B cell (primary cell): ENCODE measurements around the gene WDR83. TPM values are rescaled to one million over a fixed set of nuclear protein-coding genes. Genes with fewer than 3 reads are reported as not detected.

ENCODE experiments used
- ATAC-seq: fragments of 200-7000 bp; cut with Tn5 transposase; one replicate; pipeline ENCODE4 v1.10.0; 2021; ENCODE audit warnings: low read depth, mild to moderate bottlenecking, moderate number of reproducible peaks, moderate library complexity
- CTCF ChIA-PET: fragments of 350-600 bp; sonication (Branson Sonifier 250); formaldehyde crosslinking; loops from one replicate; lab custom pipeline; 2021; ENCODE audit warnings: antibody characterized with exemption, inconsistent platforms; lab: Charles Lee
- POLR2A ChIA-PET: fragments of 350-600 bp; sonication (Branson Sonifier 250); formaldehyde crosslinking; loops from one replicate; lab custom pipeline; 2021; ENCODE audit warnings: antibody characterized with exemption; lab: Charles Lee
- DNase-seq: peaks from one replicate; pipeline ENCODE4 v3.0.0; 2013
- H2AFZ ChIP-seq: 2 replicates; pipeline ENCODE4 v1.6.1; 2012; ENCODE audit warnings: mild to moderate bottlenecking, low read depth, low read length; ENCODE audit not compliant: insufficient read depth, poor library complexity, severe bottlenecking
- H3K27ac ChIP-seq, 2 donors: 1 replicate in 1 of 2; 2 replicates in 1 of 2; pipeline ENCODE4 v1.5.1; 2012 to 2013; ENCODE audit warnings: low read length in 2 of 2, mild to moderate bottlenecking in 2 of 2, moderate library complexity in 1 of 2
- H3K27me3 ChIP-seq, 4 experiments: fragments of 200-600 bp in 1 of 4; sonication (generic) in 1 of 4; replicated peaks in 1 of 4; 1 replicate in 2 of 4; 2 replicates in 2 of 4; pipeline versions ENCODE4 v1.6.1 to v1.7.0; 2013 to 2016; ENCODE audit warnings: low read length in 3 of 4, mild to moderate bottlenecking in 2 of 4, mixed read lengths in 1 of 4, moderate library complexity in 1 of 4; ENCODE audit not compliant: insufficient read depth in 4 of 4, control insufficient read depth in 3 of 4; ENCODE audit errors: control extremely low read depth in 1 of 4
- H3K36me3 ChIP-seq, 2 experiments: replicated peaks in 1 of 2; 1 replicate in 1 of 2; 2 replicates in 1 of 2; pipeline versions ENCODE4 v1.6.1 to v1.7.1; 2013; ENCODE audit warnings: low read length in 1 of 2; ENCODE audit not compliant: insufficient read depth in 2 of 2, control insufficient read depth in 1 of 2; ENCODE audit errors: control extremely low read depth in 1 of 2, extremely low read depth in 1 of 2
- H3K4me1 ChIP-seq, 2 donors: fragments of 200-600 bp in 1 of 2; sonication (generic) in 1 of 2; 1 replicate in 1 of 2; 2 replicates in 1 of 2; pipeline versions ENCODE4 v1.5.1 to v1.6.1; 2013 to 2017; ENCODE audit warnings: low read length in 2 of 2; ENCODE audit not compliant: control insufficient read depth in 2 of 2, insufficient read depth in 2 of 2
- H3K4me2 ChIP-seq: replicated peaks from 2 replicates; pipeline ENCODE3; 2012; ENCODE audit warnings: mild to moderate bottlenecking, low read depth, low read length; ENCODE audit not compliant: poor library complexity, severe bottlenecking
- H3K4me3 ChIP-seq, 5 experiments: fragments of 200-600 bp in 1 of 5; sonication (generic) in 1 of 5; 1 replicate in 3 of 5; 2 replicates in 2 of 5; pipeline versions ENCODE4 v1.5.1 to v1.7.0; 2011 to 2016; ENCODE audit warnings: low read length in 4 of 5, mild to moderate bottlenecking in 4 of 5, low read depth in 2 of 5, control low read depth in 1 of 5, moderate library complexity in 1 of 5; ENCODE audit not compliant: insufficient read depth in 1 of 5; ENCODE audit errors: control extremely low read depth in 1 of 5, extremely low read depth in 1 of 5
- H3K79me2 ChIP-seq: fragments of 200-600 bp; sonication (generic); one replicate; pipeline ENCODE4 v1.6.0; 2016; ENCODE audit warnings: low read length; ENCODE audit not compliant: control insufficient read depth, insufficient read depth
- H3K9ac ChIP-seq: fragments of 200-600 bp; sonication (generic); 2 replicates; pipeline ENCODE4 v1.6.1; 2017; ENCODE audit warnings: mild to moderate bottlenecking, low read length, moderate library complexity
- H3K9me3 ChIP-seq, 3 donors: one replicate each; pipeline versions ENCODE4 v1.6.1 to v1.7.1; 2013; ENCODE audit warnings: low read length in 2 of 3; ENCODE audit not compliant: control insufficient read depth in 2 of 3, insufficient read depth in 1 of 3; ENCODE audit errors: control extremely low read depth in 1 of 3
- H4K20me1 ChIP-seq: 2 replicates; pipeline ENCODE4 v1.6.0; 2012; ENCODE audit warnings: mild to moderate bottlenecking, low read length; ENCODE audit not compliant: insufficient read depth, control insufficient read depth, poor library complexity, severe bottlenecking
- H3K27ac Mint-ChIP-seq: one replicate; pipeline ENCODE4 v1.8.0; 2021; ENCODE audit warnings: mixed read lengths
- H3K27me3 Mint-ChIP-seq: one replicate; pipeline ENCODE4 v1.8.0; 2021; ENCODE audit warnings: mixed read lengths
- H3K4me1 Mint-ChIP-seq: one replicate; pipeline ENCODE4 v1.8.0; 2021; ENCODE audit warnings: mixed read lengths
- H3K4me3 Mint-ChIP-seq: one replicate; pipeline ENCODE4 v1.8.0; 2021; ENCODE audit warnings: mixed read lengths
- H3K9me3 Mint-ChIP-seq: one replicate; pipeline ENCODE4 v1.8.0; 2022; ENCODE audit warnings: mixed read lengths; ENCODE audit not compliant: insufficient read depth
- EZH2 ChIP-seq: IDR thresholded peaks from 2 replicates; pipeline ENCODE4 v1.6.1; 2012; ENCODE audit warnings: borderline replicate concordance, low read depth, mild to moderate bottlenecking, moderate library complexity, low read length; ENCODE audit not compliant: insufficient read depth, poor library complexity, severe bottlenecking
- WGBS: methylation state at CpG from one replicate; pipeline ENCODE4 v1.1.5; 2013; ENCODE audit warnings: missing lambda C conversion rate; ENCODE audit not compliant: insufficient coverage; 5-methylcytosine and 5-hydroxymethylcytosine counted together
- intact Hi-C: fragments of 100-400 bp; cut with micrococcal nuclease; formaldehyde crosslinking; loops from one replicate; pipeline ENCODE4 v1.10.0; 2022
- polyA minus RNA-seq: library from RNA; depleted of rRNA, polyadenylated mRNA; stranded (reverse); fragments of >200 nt; gene quantifications from 2 replicates; pipeline ENCODE4 v1.2.3, GENCODE V29; 2012
- polyA plus RNA-seq: library from polyadenylated mRNA; depleted of rRNA; stranded (reverse); fragments of >200 nt; gene quantifications from 2 replicates; pipeline ENCODE4 v1.2.3, GENCODE V29; 2012
- total RNA-seq, 2 donors: library from RNA; stranded (reverse); fragments of 120-200 nt in 1 of 2; gene quantifications; 1 replicate in 1 of 2; 2 replicates in 1 of 2; pipeline versions ENCODE4 v1.2.3 to v1.2.4, GENCODE V29; 2013 to 2022
- TF ChIP-seq, protein P1 (sequence below): fragments of 200-600 bp; IDR thresholded peaks from one replicate; pipeline ENCODE4 v1.8.0; 2022; ENCODE audit warnings: antibody characterized with exemption, mild to moderate bottlenecking

Gene WDR83, protein sequence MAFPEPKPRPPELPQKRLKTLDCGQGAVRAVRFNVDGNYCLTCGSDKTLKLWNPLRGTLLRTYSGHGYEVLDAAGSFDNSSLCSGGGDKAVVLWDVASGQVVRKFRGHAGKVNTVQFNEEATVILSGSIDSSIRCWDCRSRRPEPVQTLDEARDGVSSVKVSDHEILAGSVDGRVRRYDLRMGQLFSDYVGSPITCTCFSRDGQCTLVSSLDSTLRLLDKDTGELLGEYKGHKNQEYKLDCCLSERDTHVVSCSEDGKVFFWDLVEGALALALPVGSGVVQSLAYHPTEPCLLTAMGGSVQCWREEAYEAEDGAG
- total RNA-seq (24.6 and 25.8 TPM in 2 replicates), polyA plus RNA-seq (15.2 and 16.3 TPM in 2 replicates), polyA minus RNA-seq (9.0 and 15.3 TPM in 2 replicates)
- 10.9 TPM for total RNA-seq (2013)

DNA sequence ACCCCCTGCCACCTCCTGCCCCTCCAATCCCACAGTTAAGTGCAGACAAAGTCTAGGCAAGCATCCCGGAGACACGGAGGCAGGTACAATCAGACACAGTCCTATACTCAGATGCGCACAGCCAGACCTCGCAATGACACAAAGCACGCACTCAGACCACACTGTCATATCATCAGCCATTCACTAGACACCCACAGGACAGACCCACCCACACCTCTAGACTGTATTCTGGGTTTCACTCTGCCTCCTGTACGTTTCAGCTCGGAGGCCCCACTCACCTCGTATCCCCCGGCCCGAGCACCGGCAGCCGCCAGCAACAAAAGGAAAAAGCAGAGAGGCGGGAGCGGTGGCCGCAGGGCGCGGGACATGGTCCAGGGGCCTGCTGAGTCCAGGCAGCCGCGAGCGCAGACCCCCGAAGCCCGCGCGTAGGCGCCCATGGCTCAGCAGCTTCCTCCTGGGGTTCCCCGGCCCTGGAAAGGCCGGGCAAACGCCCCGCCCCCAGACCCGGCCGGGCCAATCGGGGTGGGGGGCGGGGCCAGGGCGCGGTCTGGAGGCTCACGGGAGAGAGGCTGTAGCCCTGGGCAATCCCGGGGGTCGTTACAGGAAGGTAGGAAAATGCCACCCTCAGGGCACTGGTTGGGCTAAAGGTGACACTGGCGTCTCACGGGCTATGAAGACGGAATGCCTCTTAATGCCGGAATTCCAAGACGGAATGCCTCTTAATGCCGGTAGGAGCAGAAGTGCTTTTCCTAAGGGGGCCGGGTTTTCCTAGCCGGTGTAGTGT lies at the start of gene WDR83, which contains the start of gene MAN2B1:
WDR83 (plus strand) TSS at position 543 of the 784 bp plus-strand sequence. CDS start 2,984 bp downstream, outside the sequence.
MAN2B1 (minus strand) TSS at position 478 of the 784 bp plus-strand sequence; CDS start at position 437, 41 bp downstream.
- peaks cover 0 to 38% of the 10 kb centered on the region in 2 experiments for H3K36me3 ChIP-seq
- Mint-ChIP-seq H3K4me3 (peak within 1 kb of the TSS; percentile 98), H3K4me1 (peaks cover 67% of the 10 kb centered on the region), H3K27me3 (no peaks in the 10 kb centered on the region), H3K27ac (peak within 1 kb of the TSS; percentile 97), H3K9me3 (no peaks in the 10 kb centered on the region)
- intact Hi-C loops = loop anchor here (5.0 kb wide), 2 partner anchors 56 to 224 kb away; partner anchors contain the start of genes TNPO2 and ZNF443
- ChIA-PET CTCF (interaction anchor here (0.8 to 3.2 kb wide), 7 partner anchors 10 to 183 kb away, joined by 3 to 14 read pairs (median 5); no protein-coding TSS in a partner anchor), POLR2A (interaction anchor here (0.6 to 3.7 kb wide), 12 partner anchors 13 to 427 kb away, joined by 3 to 16 read pairs (median 4); partner anchors contain the start of genes DHPS, FBXW9, ZNF490 and ZNF791)
- H3K4me3 ChIP-seq = peak within 1 kb of the TSS; percentile 84 to 99 (median 94)
- H3K9me3 ChIP-seq = no peaks in the 10 kb centered on the region
- no peaks in the 10 kb centered on the region for H3K27me3 ChIP-seq
- peak; percentile 71 for ATAC-seq
- peaks cover 29% of the 10 kb centered on the region for H4K20me1 ChIP-seq
- H3K9ac ChIP-seq = peak within 1 kb of the TSS; percentile 97
- peaks cover 37 to 60% of the 10 kb centered on the region in 2 donors for H3K4me1 ChIP-seq
- peak; percentile 91 for DNase-seq
- H3K79me2 ChIP-seq = peaks cover 85% of the 10 kb centered on the region
- H2AFZ ChIP-seq = peak within 1 kb of the TSS; percentile 79
- WGBS = 1% methylated on average over 42 of the region's 46 CpGs
- peak within 1 kb of the TSS; percentile 88 for H3K4me2 ChIP-seq
- H3K27ac ChIP-seq = peak within 1 kb of the TSS; percentile 95 to 99
- TF ChIP-seq, protein P1, sequence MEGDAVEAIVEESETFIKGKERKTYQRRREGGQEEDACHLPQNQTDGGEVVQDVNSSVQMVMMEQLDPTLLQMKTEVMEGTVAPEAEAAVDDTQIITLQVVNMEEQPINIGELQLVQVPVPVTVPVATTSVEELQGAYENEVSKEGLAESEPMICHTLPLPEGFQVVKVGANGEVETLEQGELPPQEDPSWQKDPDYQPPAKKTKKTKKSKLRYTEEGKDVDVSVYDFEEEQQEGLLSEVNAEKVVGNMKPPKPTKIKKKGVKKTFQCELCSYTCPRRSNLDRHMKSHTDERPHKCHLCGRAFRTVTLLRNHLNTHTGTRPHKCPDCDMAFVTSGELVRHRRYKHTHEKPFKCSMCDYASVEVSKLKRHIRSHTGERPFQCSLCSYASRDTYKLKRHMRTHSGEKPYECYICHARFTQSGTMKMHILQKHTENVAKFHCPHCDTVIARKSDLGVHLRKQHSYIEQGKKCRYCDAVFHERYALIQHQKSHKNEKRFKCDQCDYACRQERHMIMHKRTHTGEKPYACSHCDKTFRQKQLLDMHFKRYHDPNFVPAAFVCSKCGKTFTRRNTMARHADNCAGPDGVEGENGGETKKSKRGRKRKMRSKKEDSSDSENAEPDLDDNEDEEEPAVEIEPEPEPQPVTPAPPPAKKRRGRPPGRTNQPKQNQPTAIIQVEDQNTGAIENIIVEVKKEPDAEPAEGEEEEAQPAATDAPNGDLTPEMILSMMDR = no peak
- no peak for TF ChIP-seq EZH2
